ENCODE measurements around the gene SLC6A15. TPM values are rescaled to one million over a fixed set of nuclear protein-coding genes. Genes with fewer than 3 reads are reported as not detected.

SLC6A15 gene
- total and polyA plus RNA-seq, 9 of the 15 experiments (the other 6 are each of a cell fraction or from before 2014, with no cell fraction given) = not detected

GRCh38 chr12:84842406-84843013 is 70.1 kb downstream of the SLC6A15 start (continued):
- TF ChIP-seq KDM2B (CRISPR knock-in tag; IDR thresholded peaks at IDR 0.05) = no peak

- H3K9me1 ChIP-seq (ENCODE audit: control insufficient read depth, insufficient read depth, low read length) = no peaks in the 10 kb centered on the region
- WGBS (ENCODE audit: insufficient coverage, low coverage, missing lambda C conversion rate) = 5% methylated on average over 1 of the region's 1 CpG
- no peaks in the 10 kb centered on the region for H3K4me1 ChIP-seq (replicated peaks in 1 of 2; ENCODE audit: control insufficient read depth in 2 of 2, insufficient read depth in 2 of 2, low read length in 2 of 2)
- ATAC-seq (no peak), FAIRE-seq (no peak), DNase-seq (ENCODE audit: extremely low read depth in 1 of 4, low spot score in 3 of 4) (no peak)
- H3K27me3 ChIP-seq (ENCODE audit: control insufficient read depth in 2 of 2, insufficient read depth in 2 of 2, low read length in 2 of 2) = no peaks in the 10 kb centered on the region
- H3K9me3 ChIP-seq (replicated peaks; ENCODE audit: control insufficient read depth, insufficient read depth, low read depth, low read length) = no peaks in the 10 kb centered on the region
- no peaks in the 10 kb centered on the region for H3K36me3 ChIP-seq (ENCODE audit: control insufficient read depth, insufficient read depth, low read length)
- H3K79me2 ChIP-seq (ENCODE audit: control insufficient read depth, insufficient read depth, low read length) = no peaks in the 10 kb centered on the region
- no peaks in the 10 kb centered on the region for H4K20me1 ChIP-seq (replicated peaks; ENCODE audit: control insufficient read depth, insufficient read depth, low read length)
- H3K4me2 ChIP-seq (ENCODE audit: insufficient read depth, low read length) = no peak overlapping the region
- ChIA-PET CTCF (ENCODE audit: low intra/inter-chr PET ratio) (no interaction called here), POLR2A (no interaction called here)
- H3K9ac ChIP-seq (ENCODE audit: insufficient read depth in 1 of 2, low read depth in 2 of 2, low read length in 2 of 2) = no peak overlapping the region
- BruUV-seq (replicated peaks) = no TSS peak
- no peak overlapping the region for H2AFZ ChIP-seq (ENCODE audit: low read depth, low read length)
- H3K27ac ChIP-seq (ENCODE audit: extremely low read depth, low read depth, low read length) = no peak overlapping the region
- no peak overlapping the region for H3K4me3 ChIP-seq
- intact Hi-C loops (cut with micrococcal nuclease) = no loop called here
- in situ Hi-C loops (cut with MboI) = no loop called here
- TF ChIP-seq ZNF197 (CRISPR knock-in tag; IDR thresholded peaks at IDR 0.05; ENCODE audit: low read depth) (no peak), ZNF507 (tag; conservative IDR thresholded peaks at IDR 0.05) (no peak), STAT6 (CRISPR knock-in tag; IDR thresholded peaks at IDR 0.05) (no peak), ZNF408 (CRISPR knock-in tag; IDR thresholded peaks at IDR 0.05; ENCODE audit: low read depth) (no peak), ZEB2 (IDR thresholded peaks at IDR 0.05) (no peak), NFE2 (IDR thresholded peaks at IDR 0.05; ENCODE audit: low read depth) (no peak), ZNF766 (CRISPR knock-in tag; conservative IDR thresholded peaks at IDR 0.05) (no peak), NFIC (IDR thresholded peaks at IDR 0.05) (no peak), POLR3A (IDR thresholded peaks at IDR 0.05; ENCODE audit: borderline replicate concordance, extremely low read depth, insufficient read depth, insufficient read length) (no peak), ZFX (CRISPR knock-in tag; IDR thresholded peaks at IDR 0.05) (no peak), U2AF1 (optimal IDR thresholded peaks at IDR 0.05; ENCODE audit: low read depth, low read length) (no peak), FOXA1 (IDR thresholded peaks at IDR 0.05; ENCODE audit: borderline replicate concordance) (no peak), SLC30A9 (CRISPR knock-in tag; IDR thresholded peaks at IDR 0.05) (no peak), E4F1 (CRISPR knock-in tag; IDR thresholded peaks at IDR 0.05; ENCODE audit: borderline replicate concordance) (no peak)
Observed at GRCh38 chr12:84841591-84841990, 71.0 kb downstream of the SLC6A15 start.

All from K562 (cell line).